HEK293 (cell line): ENCODE data around the gene YTHDC2.

Source experiments
- GLI4 ChIP-seq: fragments of 450-650 bp; formaldehyde crosslinking; IDR thresholded peaks from 2 replicates; pipeline ENCODE4 v1.5.1; 2016; ENCODE audit warnings: missing biosample characterization, missing genetic modification characterization
- KLF8 ChIP-seq: fragments of 450-650 bp; formaldehyde crosslinking; IDR thresholded peaks from 2 replicates; pipeline ENCODE4 v1.5.1; 2016; ENCODE audit warnings: missing biosample characterization, missing genetic modification characterization
- MEIS1 ChIP-seq: sonication (generic); formaldehyde crosslinking; IDR thresholded peaks from 2 replicates; pipeline ENCODE4 v1.8.1; 2022; ENCODE audit warnings: missing genetic modification reagents, mild to moderate bottlenecking, borderline replicate concordance
- PRDM1 ChIP-seq: fragments of 450-650 bp; formaldehyde crosslinking; IDR thresholded peaks from 2 replicates; pipeline ENCODE4; 2016; ENCODE audit warnings: missing biosample characterization, missing genetic modification characterization
- PRDM4 ChIP-seq: fragments of 450-650 bp; formaldehyde crosslinking; IDR thresholded peaks from 2 replicates; pipeline ENCODE4 v1.5.1; 2017; ENCODE audit warnings: missing biosample characterization, missing genetic modification characterization
- RBAK ChIP-seq: fragments of 450-650 bp; formaldehyde crosslinking; IDR thresholded peaks from 2 replicates; pipeline ENCODE4 v1.5.1; 2016; ENCODE audit warnings: missing biosample characterization, missing genetic modification characterization
- SP7 ChIP-seq: fragments of 450-650 bp; formaldehyde crosslinking; IDR thresholded peaks from 2 replicates; pipeline ENCODE4 v1.5.1; 2016; ENCODE audit warnings: missing biosample characterization, missing genetic modification characterization
- ZBTB7A ChIP-seq: fragments of 450-650 bp; formaldehyde crosslinking; IDR thresholded peaks from 2 replicates; pipeline ENCODE4 v1.5.1; 2016; ENCODE audit warnings: low read depth, missing biosample characterization, missing genetic modification characterization
- ZNF112 ChIP-seq: fragments of 450-650 bp; formaldehyde crosslinking; IDR thresholded peaks from 2 replicates; pipeline ENCODE4 v1.5.0; 2017; ENCODE audit warnings: missing biosample characterization, missing genetic modification characterization
- ZNF18 ChIP-seq: fragments of 450-650 bp; formaldehyde crosslinking; IDR thresholded peaks from 2 replicates; pipeline ENCODE4 v1.5.1; 2016; ENCODE audit warnings: missing biosample characterization, missing genetic modification characterization
- ZNF19 ChIP-seq: fragments of 450-650 bp; formaldehyde crosslinking; IDR thresholded peaks from 2 replicates; pipeline ENCODE4; 2016; ENCODE audit warnings: missing biosample characterization, missing genetic modification characterization, low read depth
- ZNF292 ChIP-seq: fragments of 450-650 bp; formaldehyde crosslinking; IDR thresholded peaks from 2 replicates; pipeline ENCODE4 v1.5.1; 2016; ENCODE audit warnings: low read depth, missing biosample characterization, missing genetic modification characterization, borderline replicate concordance
- ZNF341 ChIP-seq: fragments of 450-650 bp; formaldehyde crosslinking; IDR thresholded peaks from 2 replicates; pipeline ENCODE4; 2016; ENCODE audit warnings: low read depth, missing biosample characterization, missing genetic modification characterization
- ZNF362 ChIP-seq: fragments of 450-650 bp; formaldehyde crosslinking; IDR thresholded peaks from 2 replicates; pipeline ENCODE4 v1.5.1; 2016; ENCODE audit warnings: missing biosample characterization, missing genetic modification characterization
- ZNF473 ChIP-seq: fragments of 450-650 bp; formaldehyde crosslinking; IDR thresholded peaks from 2 replicates; pipeline ENCODE4 v1.5.1; 2017; ENCODE audit warnings: missing biosample characterization, missing genetic modification characterization
- ZNF488 ChIP-seq: fragments of 450-650 bp; formaldehyde crosslinking; IDR thresholded peaks from 2 replicates; pipeline ENCODE4 v1.5.1; 2016; ENCODE audit warnings: missing biosample characterization, missing genetic modification characterization
- ZNF548 ChIP-seq: fragments of 450-650 bp; formaldehyde crosslinking; IDR thresholded peaks from 2 replicates; pipeline ENCODE4 v1.5.1; 2016; ENCODE audit warnings: missing biosample characterization, missing genetic modification characterization
- ZNF555 ChIP-seq: fragments of 450-650 bp; formaldehyde crosslinking; conservative IDR thresholded peaks from 2 replicates; pipeline ENCODE4 v1.5.1; 2017; ENCODE audit warnings: missing biosample characterization, mild to moderate bottlenecking, missing genetic modification characterization, inconsistent platforms
- ZNF561 ChIP-seq: fragments of 450-650 bp; IDR thresholded peaks from 2 replicates; pipeline ENCODE4 v1.5.1; 2018; ENCODE audit warnings: missing biosample characterization, missing genetic modification characterization, borderline replicate concordance
- ZNF596 ChIP-seq: fragments of 450-650 bp; IDR thresholded peaks from 2 replicates; pipeline ENCODE4 v1.5.0; 2018; ENCODE audit warnings: missing biosample characterization, mild to moderate bottlenecking, missing genetic modification characterization, moderate library complexity
- ZNF624 ChIP-seq: fragments of 450-650 bp; formaldehyde crosslinking; IDR thresholded peaks from 2 replicates; pipeline ENCODE4 v1.5.1; 2017; ENCODE audit warnings: missing biosample characterization, missing genetic modification characterization
- ZNF626 ChIP-seq: fragments of 450-650 bp; sonication (Bioruptor Pico); formaldehyde crosslinking; IDR thresholded peaks from 2 replicates; pipeline ENCODE4 v1.5.1; 2018; ENCODE audit warnings: missing biosample characterization, missing genetic modification characterization, inconsistent platforms
- ZNF639 ChIP-seq: fragments of 450-650 bp; formaldehyde crosslinking; IDR thresholded peaks from 2 replicates; pipeline ENCODE4 v1.5.1; 2016; ENCODE audit warnings: missing biosample characterization, missing genetic modification characterization
- ZNF654 ChIP-seq: fragments of 450-650 bp; formaldehyde crosslinking; IDR thresholded peaks from 2 replicates; pipeline ENCODE4 v1.5.1; 2016; ENCODE audit warnings: low read depth, missing biosample characterization, missing genetic modification characterization
- ZNF792 ChIP-seq: fragments of 450-650 bp; formaldehyde crosslinking; IDR thresholded peaks from 2 replicates; pipeline ENCODE4 v1.5.1; 2016; ENCODE audit warnings: missing biosample characterization, missing genetic modification characterization
- ZSCAN23 ChIP-seq: fragments of 450-650 bp; formaldehyde crosslinking; IDR thresholded peaks from 2 replicates; pipeline ENCODE4 v1.5.1; 2016; ENCODE audit warnings: missing biosample characterization, missing genetic modification characterization
- TF ChIP-seq, protein P1 (sequence below): fragments of 450-650 bp; formaldehyde crosslinking; IDR thresholded peaks from 2 replicates; pipeline ENCODE4 v1.5.1; 2016; ENCODE audit warnings: missing biosample characterization, missing genetic modification characterization
- TF ChIP-seq, protein P2 (sequence below): fragments of 450-650 bp; formaldehyde crosslinking; IDR thresholded peaks from 2 replicates; pipeline ENCODE4 v1.5.1; 2016; ENCODE audit warnings: missing biosample characterization, missing genetic modification characterization

Gene YTHDC2

GRCh38 chr5:113513384-113514288 is at the start of gene YTHDC2 (continued):
- TF ChIP-seq PRDM4: no peak
- peak; percentile 82; the same call in 1 of the 2 replicates for TF ChIP-seq ZBTB7A (tag by site-specific recombination)
- TF ChIP-seq ZNF639 (tag by site-specific recombination): 0 out of 2 replicates have a peak, but pooled peaks have one; percentile 29
- TF ChIP-seq ZNF473 (tag by site-specific recombination): no peak
- no peak for TF ChIP-seq MEIS1 (CRISPR knock-in tag)
- TF ChIP-seq ZNF626 (tag by site-specific recombination): no peak
- TF ChIP-seq SP7 (tag by site-specific recombination): peak; percentile 89
- TF ChIP-seq ZNF19 (tag by site-specific recombination): no peak
- TF ChIP-seq ZNF555 (tag by site-specific recombination): no peak
- TF ChIP-seq ZNF654 (tag by site-specific recombination): peak; percentile 48
- TF ChIP-seq, protein P1, sequence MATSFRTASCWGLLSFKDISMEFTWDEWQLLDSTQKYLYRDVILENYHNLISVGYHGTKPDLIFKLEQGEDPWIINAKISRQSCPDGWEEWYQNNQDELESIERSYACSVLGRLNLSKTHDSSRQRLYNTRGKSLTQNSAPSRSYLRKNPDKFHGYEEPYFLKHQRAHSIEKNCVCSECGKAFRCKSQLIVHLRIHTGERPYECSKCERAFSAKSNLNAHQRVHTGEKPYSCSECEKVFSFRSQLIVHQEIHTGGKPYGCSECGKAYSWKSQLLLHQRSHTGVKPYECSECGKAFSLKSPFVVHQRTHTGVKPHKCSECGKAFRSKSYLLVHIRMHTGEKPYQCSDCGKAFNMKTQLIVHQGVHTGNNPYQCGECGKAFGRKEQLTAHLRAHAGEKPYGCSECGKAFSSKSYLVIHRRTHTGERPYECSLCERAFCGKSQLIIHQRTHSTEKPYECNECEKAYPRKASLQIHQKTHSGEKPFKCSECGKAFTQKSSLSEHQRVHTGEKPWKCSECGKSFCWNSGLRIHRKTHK: no peak
- no peak for TF ChIP-seq ZNF292 (tag by site-specific recombination)
- TF ChIP-seq, protein P2, sequence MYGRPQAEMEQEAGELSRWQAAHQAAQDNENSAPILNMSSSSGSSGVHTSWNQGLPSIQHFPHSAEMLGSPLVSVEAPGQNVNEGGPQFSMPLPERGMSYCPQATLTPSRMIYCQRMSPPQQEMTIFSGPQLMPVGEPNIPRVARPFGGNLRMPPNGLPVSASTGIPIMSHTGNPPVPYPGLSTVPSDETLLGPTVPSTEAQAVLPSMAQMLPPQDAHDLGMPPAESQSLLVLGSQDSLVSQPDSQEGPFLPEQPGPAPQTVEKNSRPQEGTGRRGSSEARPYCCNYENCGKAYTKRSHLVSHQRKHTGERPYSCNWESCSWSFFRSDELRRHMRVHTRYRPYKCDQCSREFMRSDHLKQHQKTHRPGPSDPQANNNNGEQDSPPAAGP (tag by site-specific recombination): peak; percentile 87
- no peak for TF ChIP-seq ZNF596 (tag by site-specific recombination)
- TF ChIP-seq ZNF548 (tag by site-specific recombination): no peak
- no peak for TF ChIP-seq ZNF792
- TF ChIP-seq ZNF112 (tag by site-specific recombination): no peak
- no peak for TF ChIP-seq ZNF18 (tag by site-specific recombination)
- TF ChIP-seq GLI4 (tag by site-specific recombination): no peak
- TF ChIP-seq PRDM1 (tag by site-specific recombination): no peak
- TF ChIP-seq ZSCAN23: no peak
- no peak for TF ChIP-seq ZNF624 (tag by site-specific recombination)
- TF ChIP-seq RBAK (tag by site-specific recombination): no peak
- no peak for TF ChIP-seq ZNF341
- peak; percentile 66; the same call in 1 of the 2 replicates for TF ChIP-seq ZNF561 (tag by site-specific recombination)
- TF ChIP-seq KLF8: peak; percentile 47; the same call in 1 of the 2 replicates
- TF ChIP-seq ZNF488 (tag by site-specific recombination): no peak
- no peak for TF ChIP-seq ZNF362 (tag by site-specific recombination)
